GM15510 (cell line): ENCODE measurements around the gene TGM3.

Experiments used
- POLR2A ChIP-seq: IDR thresholded peaks from 3 replicates; pipeline ENCODE4 v1.6.1; 2011; ENCODE audit warnings: borderline replicate concordance; ENCODE audit not compliant: insufficient read length; ENCODE audit errors: extremely low read depth

The TGM3 gene

GRCh38 chr20:2312876-2313275, 17.1 kb downstream of the TGM3 start:
- no peak for TF ChIP-seq POLR2A

GRCh38 chr20:2313316-2313715, 17.5 kb downstream of the TGM3 start:
- TF ChIP-seq POLR2A: no peak

- no peak for TF ChIP-seq POLR2A
Measured at GRCh38 chr20:2314759-2315439, 19.1 kb downstream of the TGM3 start.

GRCh38 chr20:2315440-2315778, 19.6 kb downstream of the TGM3 start:
- TF ChIP-seq POLR2A: no peak

- TF ChIP-seq POLR2A: no peak
Measured at GRCh38 chr20:2316847-2317495, 21.2 kb downstream of the TGM3 start.

- no peak for TF ChIP-seq POLR2A
Measured at GRCh38 chr20:2320813-2321658, 25.2 kb downstream of the TGM3 start.

GRCh38 chr20:2323051-2323450, 27.2 kb downstream of the TGM3 start:
- no peak for TF ChIP-seq POLR2A

GRCh38 chr20:2326046-2326445, 30.2 kb downstream of the TGM3 start:
- no peak for TF ChIP-seq POLR2A

- no peak for TF ChIP-seq POLR2A
Measured at GRCh38 chr20:2327620-2328555, 32.1 kb downstream of the TGM3 start.

- TF ChIP-seq POLR2A: no peak
Measured at GRCh38 chr20:2329286-2329685, 33.5 kb downstream of the TGM3 start.

GRCh38 chr20:2330090-2330695, 34.4 kb downstream of the TGM3 start:
- TF ChIP-seq POLR2A: no peak

- TF ChIP-seq POLR2A: no peak
Measured at GRCh38 chr20:2331106-2331505, 35.3 kb downstream of the TGM3 start.

GRCh38 chr20:2331901-2332565, 36.2 kb downstream of the TGM3 start:
- no peak for TF ChIP-seq POLR2A

GRCh38 chr20:2332711-2333110, 36.9 kb downstream of the TGM3 start:
- TF ChIP-seq POLR2A: no peak
